C4-2B (cell line): ENCODE data around the gene MED8.
A peak's percentile ranks its signal among the peaks of the same experiment; 100 is the strongest.
"Not testable (repeated sequence)": the region's sequence is repeated elsewhere in the genome, so short reads cannot be mapped to it uniquely, and the experiment has no call there.

Experiments used
- H3K27ac ChIP-seq: fragments of 450-650 bp; 2 replicates; pipeline ENCODE4 v1.5.1; 2017
- CTCF ChIP-seq: fragments of 450-650 bp; conservative IDR thresholded peaks from 2 replicates; pipeline ENCODE4 v1.5.1; 2017; ENCODE audit warnings: mild to moderate bottlenecking
- ZFX ChIP-seq: fragments of 450-650 bp; IDR thresholded peaks from 2 replicates; pipeline ENCODE4 v1.6.1; 2017

Gene MED8

GRCh38 chr1:43420874-43421273, 31.3 kb upstream of the MED8 start:
- no peak overlapping the region for H3K27ac ChIP-seq
- no peak for TF ChIP-seq CTCF
- TF ChIP-seq ZFX: no peak

GRCh38 chr1:43419627-43420425, 30.2 kb upstream of the MED8 start:
- TF ChIP-seq CTCF (no peak), ZFX (no peak)

GRCh38 chr1:43418858-43419257, 29.3 kb upstream of the MED8 start:
- no peak overlapping the region for H3K27ac ChIP-seq
- TF ChIP-seq ZFX (no peak), CTCF (no peak)

More at GRCh38 chr1:43419627-43420425, 30.2 kb upstream of the MED8 start:
- no peak overlapping the region for H3K27ac ChIP-seq

GRCh38 chr1:43415901-43416300, 26.3 kb upstream of the MED8 start:
- TF ChIP-seq ZFX (no peak), CTCF (no peak)
- H3K27ac ChIP-seq: no peak overlapping the region

GRCh38 chr1:43414634-43415223, 25.1 kb upstream of the MED8 start:
- TF ChIP-seq ZFX (no peak), CTCF (peak; percentile 79)
- H3K27ac ChIP-seq: no peak overlapping the region

GRCh38 chr1:43413426-43413825, 23.8 kb upstream of the MED8 start:
- not testable (repeated sequence) for H3K27ac ChIP-seq

GRCh38 chr1:43410571-43410970, 21.0 kb upstream of the MED8 start:
- no peak for TF ChIP-seq ZFX
- no peak for TF ChIP-seq CTCF
- H3K27ac ChIP-seq: no peak overlapping the region

- H3K27ac ChIP-seq: no peak overlapping the region
- no peak for TF ChIP-seq ZFX
- TF ChIP-seq CTCF: no peak
These were observed 16.3 kb upstream of the MED8 start for GRCh38 chr1:43405876-43406234.
